Glomerular visceral epithelial cell (primary cell): ENCODE measurements around the gene KCNMA1.

Experiments used
- DNase-seq: peaks from one replicate; pipeline ENCODE4 v3.0.0-alpha.2; 2016; ENCODE audit errors: extremely low spot score

The KCNMA1 gene

DNA sequence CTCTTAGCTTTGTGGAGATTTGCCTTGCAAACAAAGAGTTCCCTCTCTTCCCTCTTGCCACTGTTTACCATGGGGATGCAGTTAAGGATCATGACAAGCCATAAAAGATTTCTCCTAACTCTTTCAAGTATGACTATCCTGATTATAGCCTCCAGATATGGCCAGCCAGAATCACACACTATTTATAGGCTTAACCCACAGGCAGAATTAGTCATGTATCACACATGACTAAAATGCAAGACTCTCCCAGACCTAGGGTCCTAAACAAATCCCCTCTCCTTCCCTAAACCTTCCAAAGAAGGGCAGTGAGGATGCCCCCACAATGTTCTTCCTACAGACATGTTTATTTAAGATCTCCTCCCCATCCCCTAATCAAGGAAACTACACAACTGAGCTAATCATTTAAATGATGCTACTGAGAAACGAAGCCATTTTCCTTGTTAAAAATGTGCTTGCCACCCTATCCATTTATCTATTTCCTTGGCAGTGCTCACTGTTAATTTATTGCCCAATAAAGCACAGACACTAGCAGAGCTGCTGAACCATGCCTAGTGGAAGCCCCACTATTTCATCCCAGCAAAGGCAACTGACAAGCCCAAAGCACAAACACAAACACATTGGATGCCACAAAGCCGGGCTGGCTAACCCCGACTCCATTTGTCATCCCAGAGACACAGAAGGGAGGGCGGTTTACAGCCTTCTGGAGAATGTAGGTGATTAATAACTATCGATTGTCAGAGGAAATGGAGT is 363.4 kb downstream of the KCNMA1 start:
- DNase-seq, result peak; percentile 56

DNA sequence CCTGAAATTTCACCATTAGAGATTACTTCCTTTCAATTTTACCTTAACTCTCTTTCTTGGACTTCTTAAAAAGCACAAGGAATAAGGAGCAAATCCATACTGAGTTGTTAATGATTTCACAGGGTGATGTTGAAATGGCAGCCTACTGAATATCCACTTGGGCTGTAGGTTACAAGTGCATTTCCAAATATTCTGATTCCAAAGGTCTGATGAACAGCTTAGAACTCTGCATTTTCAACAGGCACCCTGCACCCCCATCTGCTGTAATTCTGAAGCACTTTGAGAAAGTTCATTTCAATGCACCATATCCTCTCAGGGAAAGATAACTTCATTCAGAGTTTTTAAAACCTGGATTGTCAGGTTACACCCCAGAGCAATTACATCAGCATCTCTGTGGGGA is 368.4 kb downstream of the KCNMA1 start:
- DNase-seq, result no peak

DNA sequence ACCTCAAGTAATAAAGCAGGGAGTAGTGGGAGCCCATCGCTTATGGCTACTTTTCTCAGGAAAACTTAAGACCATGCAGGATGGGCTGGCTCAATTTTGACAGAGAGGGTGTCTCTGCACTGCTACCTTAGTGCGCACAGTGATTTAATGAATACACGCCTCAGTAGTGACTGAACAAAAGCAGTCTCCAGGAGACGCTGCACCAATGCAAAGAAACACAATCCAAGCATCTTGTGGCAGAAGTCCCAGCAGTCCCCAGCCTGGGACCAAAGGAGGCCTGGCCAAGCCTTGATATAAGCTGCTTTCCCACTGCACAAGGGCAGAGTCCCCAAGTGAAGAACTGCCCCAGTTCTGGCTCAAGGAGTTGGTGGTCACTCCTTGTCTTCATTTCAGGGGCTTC is 368.9 kb downstream of the KCNMA1 start:
- DNase-seq, result no peak

- DNase-seq, result peak; percentile 40
Measured at GRCh38 chr10:77267703-77268675, 369.6 kb downstream of the KCNMA1 start.

DNA sequence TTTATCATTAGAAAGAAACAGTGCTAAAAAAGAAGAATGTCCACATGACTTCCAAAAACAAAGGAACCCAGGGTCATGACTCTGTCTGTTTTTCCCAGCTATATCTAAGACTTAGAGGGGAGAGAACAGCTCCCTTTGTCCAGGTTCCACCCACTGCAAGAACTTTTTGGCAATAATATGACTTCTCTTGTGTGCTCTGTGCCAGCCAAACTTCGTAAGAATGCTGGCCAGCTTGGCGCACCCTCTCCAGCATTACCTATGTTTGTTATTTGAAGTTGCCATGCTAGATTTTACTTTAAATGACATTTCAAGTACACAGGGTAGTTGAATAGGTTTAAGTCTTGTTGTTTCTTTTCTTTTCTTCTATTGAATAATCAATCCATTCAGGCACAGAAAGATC is 371.4 kb downstream of the KCNMA1 start:
- DNase-seq, result no peak

DNA sequence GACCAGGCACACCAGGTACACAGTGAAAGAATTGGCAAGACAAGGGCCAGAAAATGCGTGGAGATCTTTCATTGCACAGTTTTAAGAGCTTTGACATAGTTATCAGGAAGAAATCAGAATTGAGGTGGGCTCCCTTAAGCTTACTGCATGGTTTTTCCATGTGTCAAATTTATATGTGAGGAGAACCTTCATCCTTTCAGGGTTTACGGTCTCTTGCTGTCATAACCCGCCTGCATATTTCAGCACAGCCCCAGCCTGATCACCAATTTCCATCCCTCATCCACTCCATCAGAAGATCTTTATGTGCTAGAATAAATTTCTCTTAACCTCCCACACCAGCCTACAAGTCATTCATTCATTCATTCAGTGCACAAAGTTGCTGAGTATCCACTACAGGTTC is 373.1 kb downstream of the KCNMA1 start:
- DNase-seq, result no peak

GRCh38 chr10:77264107-77264506 is 373.5 kb downstream of the KCNMA1 start:
- DNase-seq, result peak; percentile 29

DNA sequence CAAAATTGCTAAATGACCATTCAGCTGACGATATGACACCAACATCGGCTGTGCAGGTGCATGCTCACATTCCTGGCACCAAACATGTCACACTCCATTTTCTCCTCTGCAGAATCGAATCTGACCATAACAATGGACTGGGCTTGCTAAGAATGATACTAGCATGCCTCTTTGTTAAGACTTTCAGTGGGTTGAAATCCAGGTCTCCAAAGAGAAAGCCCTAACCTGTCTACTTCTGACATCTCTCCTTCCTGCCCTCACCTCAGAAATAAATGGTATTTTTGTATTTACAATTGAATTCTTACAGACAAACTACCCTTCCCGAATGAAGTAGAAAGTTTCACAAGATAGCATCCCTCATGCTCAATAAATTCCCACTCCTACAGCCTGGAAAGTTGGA is 373.9 kb downstream of the KCNMA1 start:
- no peak for DNase-seq

- DNase-seq, result no peak
Measured at GRCh38 chr10:77261146-77261545, 376.5 kb downstream of the KCNMA1 start.

DNA sequence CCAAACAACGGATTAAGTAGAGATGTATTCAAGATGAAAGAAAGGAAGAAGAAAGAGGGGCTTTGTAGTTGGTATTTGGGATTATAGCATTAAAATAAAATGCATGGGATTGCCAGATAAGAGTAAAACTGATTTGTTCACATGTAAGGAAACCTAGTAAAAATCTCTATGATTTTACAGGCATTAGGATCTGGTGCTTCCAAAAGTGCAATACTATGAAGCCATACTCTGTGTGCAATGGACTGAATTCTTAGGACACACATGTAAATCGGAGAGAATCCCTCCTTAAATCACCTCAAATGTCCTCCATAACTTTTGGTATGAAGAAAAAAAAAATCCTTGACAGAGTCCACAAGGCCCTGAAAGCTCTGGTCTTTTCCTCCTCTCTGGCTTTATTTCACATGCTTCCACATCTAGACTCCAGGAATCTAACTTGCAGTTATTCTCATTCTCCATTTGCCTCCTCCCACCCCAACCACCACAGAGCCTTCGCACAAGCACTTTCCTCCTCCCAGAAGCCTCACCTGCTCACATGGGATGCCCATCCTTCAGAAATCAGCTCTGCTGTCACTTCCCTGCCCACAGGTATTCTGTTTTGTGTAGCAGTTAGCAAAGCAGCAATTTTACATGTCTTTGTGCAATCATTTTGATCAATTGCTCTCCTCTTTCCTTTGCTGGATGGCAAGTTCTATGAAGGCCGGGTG is 378.3 kb downstream of the KCNMA1 start:
- DNase-seq, result no peak

- no peak for DNase-seq
Measured at GRCh38 chr10:77256346-77256745, 381.3 kb downstream of the KCNMA1 start.

- no peak for DNase-seq
Measured at GRCh38 chr10:77253556-77254064, 384.0 kb downstream of the KCNMA1 start.

- no peak for DNase-seq
Measured at GRCh38 chr10:77253147-77253545, 384.5 kb downstream of the KCNMA1 start.

GRCh38 chr10:77252380-77253146 is 385.0 kb downstream of the KCNMA1 start:
- no peak for DNase-seq

DNA sequence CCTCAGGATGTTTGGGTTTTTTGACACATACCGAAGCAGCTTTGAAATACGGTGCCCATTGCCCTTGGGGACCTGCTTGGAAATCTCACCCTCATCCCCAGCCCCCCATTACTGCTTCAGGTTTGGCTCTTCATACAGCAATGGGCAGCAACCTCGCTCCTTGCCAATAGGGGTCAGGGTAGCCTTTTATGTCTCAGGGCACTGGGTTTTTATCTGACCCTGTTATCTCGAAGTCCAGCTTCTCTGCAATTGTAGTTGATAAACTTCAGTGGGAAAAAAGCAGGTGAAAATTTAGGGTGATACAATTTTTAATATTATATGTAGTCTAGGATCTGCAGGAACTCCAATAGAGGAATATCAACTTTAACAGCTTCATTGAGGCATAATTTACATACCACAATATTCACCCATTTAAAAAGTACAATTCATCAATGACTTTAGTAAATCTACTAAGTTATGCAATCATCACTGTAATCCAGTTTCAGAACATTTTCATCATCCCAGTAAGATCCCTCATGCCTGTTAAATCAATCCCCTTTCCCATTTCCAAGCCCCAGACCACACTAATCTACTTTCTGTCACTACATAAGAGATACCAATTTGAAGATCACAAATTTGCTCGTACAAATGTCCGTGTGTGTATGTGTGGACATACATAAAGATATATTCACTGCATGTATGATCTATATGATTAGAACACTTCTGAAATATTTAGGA is 386.2 kb downstream of the KCNMA1 start:
- DNase-seq, result peak; percentile 63

DNA sequence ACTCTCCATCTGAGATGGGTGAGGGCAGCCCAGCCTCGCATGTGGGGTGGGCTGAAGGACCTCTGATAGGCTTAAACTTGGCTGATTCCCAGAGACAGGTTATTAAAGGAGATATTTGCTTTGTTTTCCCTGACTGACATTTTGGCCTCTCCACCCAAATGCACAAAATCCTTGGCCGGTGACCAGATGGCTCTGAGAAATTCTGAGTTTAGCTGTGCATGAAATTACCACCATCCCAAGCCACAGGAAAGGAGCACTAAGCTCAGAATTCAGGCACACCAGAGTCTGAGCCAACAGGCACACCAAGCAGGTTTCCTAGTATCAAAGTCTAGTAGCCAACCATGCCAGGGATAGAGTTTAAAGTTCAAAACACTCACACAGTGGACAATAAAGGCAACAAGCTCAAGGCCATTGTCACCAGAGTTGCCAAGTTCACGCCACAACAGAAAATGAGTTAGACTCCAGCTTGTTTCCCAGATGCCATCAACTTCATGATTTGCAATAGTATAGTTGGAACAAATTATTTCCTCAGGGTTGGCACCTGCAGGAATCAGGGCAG is 387.6 kb downstream of the KCNMA1 start:
- DNase-seq, result no peak

GRCh38 chr10:77248104-77248790 is 389.4 kb downstream of the KCNMA1 start:
- DNase-seq, result no peak

DNA sequence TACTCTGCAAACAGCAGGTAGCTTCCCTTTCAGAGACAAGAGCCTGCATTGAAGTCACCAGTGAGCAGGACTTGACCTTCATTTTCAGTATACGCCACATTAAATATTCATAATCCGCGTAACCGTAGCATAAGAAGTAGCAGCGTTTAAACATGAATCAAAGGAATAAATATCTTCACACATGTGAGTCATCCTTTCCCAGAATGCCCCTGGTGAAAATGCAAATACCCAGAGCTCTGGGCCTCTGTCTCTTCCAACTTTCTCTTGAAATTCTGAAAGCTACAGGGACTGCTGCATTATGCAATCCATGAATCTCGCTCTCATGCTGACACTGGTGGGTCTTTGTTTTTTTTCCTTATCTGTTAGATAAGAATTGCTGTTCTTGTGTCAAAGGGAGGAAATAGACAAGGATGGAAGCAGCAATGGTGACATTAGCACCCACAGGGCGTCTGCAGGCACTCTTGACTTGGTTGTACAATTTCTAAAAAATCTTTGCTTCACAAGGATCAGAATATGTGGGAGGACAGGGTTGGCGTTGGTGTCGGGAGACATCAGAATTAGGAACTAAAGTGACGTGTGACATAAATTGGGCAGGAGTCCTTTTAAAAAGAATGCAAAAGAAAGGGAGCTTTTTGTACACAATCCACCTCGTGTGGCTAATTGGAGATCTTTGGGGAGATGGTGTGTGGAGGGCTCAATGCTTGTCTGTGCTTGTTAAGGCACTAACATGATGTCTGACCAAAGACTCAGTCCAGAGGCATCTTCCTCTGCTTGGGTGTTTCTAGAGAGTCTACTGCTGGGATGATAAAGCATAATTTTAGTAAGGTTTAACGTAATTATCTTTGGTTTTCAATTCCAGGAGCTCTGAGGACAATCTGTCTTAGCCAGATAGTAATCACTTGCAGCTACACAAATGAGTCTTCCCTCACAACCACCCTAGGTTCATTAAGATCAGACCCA is 390.3 kb downstream of the KCNMA1 start:
- no peak for DNase-seq

- DNase-seq, result no peak
Measured at GRCh38 chr10:77245953-77246352, 391.7 kb downstream of the KCNMA1 start.
